GM13977 (cell line): ENCODE results near the gene HSPBP1.
"Not testable (repeated sequence)": the region's sequence is repeated elsewhere in the genome, so short reads cannot be mapped to it uniquely, and the experiment has no call there.

Experiments
- DNase-seq: peaks from one replicate; pipeline ENCODE4 v3.0.0; 2012; ENCODE audit warnings: low spot score
- in situ Hi-C: fragments of 300-500 bp; cut with MboI; formaldehyde crosslinking; loops from one replicate; pipeline ENCODE4 v1.12.0; 2022; ENCODE audit warnings: low sequenced_read_pairs, low pct_unique_long_range_greater_than_20kb, mixed read lengths, inconsistent platforms; ENCODE audit not compliant: unreplicated experiment
- TF ChIP-seq, protein P1 (sequence below): IDR thresholded peaks from 2 replicates; pipeline ENCODE4 v1.5.1; 2012; ENCODE audit warnings: mild to moderate bottlenecking, control low read depth; ENCODE audit not compliant: insufficient read depth; ENCODE audit errors: extremely low read depth, missing control alignments

Gene HSPBP1, protein sequence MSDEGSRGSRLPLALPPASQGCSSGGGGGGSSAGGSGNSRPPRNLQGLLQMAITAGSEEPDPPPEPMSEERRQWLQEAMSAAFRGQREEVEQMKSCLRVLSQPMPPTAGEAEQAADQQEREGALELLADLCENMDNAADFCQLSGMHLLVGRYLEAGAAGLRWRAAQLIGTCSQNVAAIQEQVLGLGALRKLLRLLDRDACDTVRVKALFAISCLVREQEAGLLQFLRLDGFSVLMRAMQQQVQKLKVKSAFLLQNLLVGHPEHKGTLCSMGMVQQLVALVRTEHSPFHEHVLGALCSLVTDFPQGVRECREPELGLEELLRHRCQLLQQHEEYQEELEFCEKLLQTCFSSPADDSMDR

DNA sequence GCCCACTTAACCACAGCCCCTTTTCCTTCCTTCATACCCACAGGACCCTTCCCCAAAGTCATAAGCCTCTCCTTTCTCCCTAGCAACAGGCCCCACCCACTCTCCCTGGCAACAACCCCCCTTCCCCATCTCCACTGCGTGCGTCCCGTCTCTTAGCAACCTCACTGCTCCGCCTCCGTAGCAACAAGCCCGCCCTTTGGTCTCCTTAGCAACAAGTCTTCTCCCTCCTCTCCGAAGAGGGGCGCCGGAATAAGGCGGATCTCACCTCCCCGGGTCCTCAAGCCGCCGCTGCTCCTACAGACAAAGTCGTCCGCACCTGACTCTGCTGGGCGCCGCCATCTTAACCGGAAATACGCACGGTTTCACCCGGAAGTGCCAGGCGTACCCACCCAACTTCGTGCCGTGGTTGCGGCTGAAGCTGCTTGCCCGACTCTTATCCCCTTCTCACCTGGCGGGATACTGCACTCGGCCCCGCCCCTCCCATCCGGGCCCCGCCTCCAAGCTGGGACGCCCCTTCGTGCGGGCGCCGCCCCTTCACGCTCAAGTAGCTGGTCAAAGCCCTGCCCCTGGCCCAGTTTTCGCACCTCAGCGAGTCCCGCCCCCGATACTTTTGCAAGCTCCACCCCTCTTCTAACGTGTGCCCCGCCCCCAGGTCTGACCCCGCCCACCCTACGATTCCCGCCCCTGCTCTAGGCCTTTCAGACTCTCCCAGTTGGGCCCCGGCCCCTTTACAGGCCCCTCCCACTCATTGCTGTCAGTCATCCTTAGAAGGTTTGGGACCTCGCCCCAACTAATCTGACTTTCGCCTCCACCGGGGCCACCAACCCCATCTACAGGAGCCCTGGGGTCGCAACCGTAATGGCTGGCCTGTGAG lies at the start of gene HSPBP1:
HSPBP1 (minus strand) TSS at position 341 of the 874 bp plus-strand sequence. CDS start 502 bp downstream, outside the sequence.
- in situ Hi-C loops, result no loop called here
- TF ChIP-seq, protein P1, sequence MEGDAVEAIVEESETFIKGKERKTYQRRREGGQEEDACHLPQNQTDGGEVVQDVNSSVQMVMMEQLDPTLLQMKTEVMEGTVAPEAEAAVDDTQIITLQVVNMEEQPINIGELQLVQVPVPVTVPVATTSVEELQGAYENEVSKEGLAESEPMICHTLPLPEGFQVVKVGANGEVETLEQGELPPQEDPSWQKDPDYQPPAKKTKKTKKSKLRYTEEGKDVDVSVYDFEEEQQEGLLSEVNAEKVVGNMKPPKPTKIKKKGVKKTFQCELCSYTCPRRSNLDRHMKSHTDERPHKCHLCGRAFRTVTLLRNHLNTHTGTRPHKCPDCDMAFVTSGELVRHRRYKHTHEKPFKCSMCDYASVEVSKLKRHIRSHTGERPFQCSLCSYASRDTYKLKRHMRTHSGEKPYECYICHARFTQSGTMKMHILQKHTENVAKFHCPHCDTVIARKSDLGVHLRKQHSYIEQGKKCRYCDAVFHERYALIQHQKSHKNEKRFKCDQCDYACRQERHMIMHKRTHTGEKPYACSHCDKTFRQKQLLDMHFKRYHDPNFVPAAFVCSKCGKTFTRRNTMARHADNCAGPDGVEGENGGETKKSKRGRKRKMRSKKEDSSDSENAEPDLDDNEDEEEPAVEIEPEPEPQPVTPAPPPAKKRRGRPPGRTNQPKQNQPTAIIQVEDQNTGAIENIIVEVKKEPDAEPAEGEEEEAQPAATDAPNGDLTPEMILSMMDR, result no peak
- peak; percentile 89 for DNase-seq

DNA sequence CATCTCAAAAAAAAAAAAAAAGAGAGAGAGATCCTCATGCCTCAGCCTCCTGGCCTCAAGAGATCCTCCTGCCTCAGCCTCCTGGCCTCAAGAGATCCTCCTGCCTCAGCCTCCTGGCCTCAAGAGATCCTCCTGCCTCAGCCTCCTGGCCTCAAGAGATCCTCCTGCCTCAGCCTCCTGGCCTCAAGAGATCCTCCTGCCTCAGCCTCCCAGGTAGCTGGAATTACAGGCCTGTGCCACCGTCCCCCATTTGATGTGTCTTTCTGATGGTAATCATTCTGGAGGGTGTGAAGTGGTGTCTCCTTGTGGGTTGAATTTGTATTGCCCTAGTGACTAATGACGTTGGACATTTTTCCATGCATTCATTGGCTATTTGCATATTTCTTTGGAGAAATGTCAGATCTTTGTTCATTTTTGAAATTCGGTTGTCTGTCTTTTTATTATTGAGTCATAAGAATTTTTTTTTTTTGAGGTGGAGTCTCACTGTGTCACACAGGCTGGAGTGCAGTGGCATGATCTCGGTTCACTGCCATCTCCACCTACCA lies 48.9 kb upstream of the HSPBP1 start:
- in situ Hi-C loops, DNase-seq: not testable (repeated sequence)

DNA sequence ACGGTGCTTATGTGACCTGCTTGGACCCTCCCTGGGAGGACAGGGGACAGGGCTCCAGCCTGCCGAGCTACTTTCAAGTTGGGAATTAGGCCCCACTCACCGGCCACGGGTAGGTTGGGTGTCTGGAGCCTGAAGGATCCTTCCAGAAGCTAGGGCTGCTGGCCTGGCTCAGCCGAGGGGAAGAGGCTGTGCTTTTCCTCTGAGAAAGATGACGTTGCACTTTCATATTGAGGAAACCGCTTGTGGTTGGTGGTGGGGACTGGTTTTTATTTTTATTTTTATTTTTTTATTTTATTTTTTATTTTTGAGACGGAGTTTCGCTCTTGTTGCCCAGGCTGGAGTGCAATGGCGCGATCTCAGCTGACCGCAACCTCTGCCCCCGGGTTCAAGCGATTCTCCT lies 45.3 kb upstream of the HSPBP1 start, which contains the start of gene TMEM150B:
TMEM150B (minus strand) TSS at position 170 of the 400 bp plus-strand sequence. CDS start 4,305 bp downstream, outside the sequence.
- in situ Hi-C loops, result no loop called here
- TF ChIP-seq, protein P1, result no peak
- no peak for DNase-seq

DNA sequence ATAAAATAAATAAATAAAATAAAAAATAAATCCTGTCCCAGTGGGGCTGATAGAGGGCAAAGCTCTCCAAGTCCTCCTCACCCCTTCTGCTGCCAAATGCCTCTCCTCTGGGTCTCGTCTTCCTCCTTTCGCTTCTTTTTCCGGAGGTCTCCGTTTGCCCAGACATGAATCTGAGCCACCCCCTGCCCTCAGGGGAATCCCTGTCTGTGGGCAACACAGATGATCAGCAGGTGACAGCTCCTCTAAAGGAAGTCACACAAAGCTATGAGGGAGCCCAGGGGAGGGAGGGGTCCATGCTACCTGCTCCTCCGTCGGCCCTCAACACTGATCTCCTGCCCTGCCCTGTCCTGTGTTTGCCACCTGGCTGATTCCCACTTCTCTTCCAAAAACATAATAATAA lies 44.8 kb upstream of the HSPBP1 start:
- DNase-seq, result no peak
- TF ChIP-seq, protein P1, result no peak
- in situ Hi-C loops, result no loop called here

DNA sequence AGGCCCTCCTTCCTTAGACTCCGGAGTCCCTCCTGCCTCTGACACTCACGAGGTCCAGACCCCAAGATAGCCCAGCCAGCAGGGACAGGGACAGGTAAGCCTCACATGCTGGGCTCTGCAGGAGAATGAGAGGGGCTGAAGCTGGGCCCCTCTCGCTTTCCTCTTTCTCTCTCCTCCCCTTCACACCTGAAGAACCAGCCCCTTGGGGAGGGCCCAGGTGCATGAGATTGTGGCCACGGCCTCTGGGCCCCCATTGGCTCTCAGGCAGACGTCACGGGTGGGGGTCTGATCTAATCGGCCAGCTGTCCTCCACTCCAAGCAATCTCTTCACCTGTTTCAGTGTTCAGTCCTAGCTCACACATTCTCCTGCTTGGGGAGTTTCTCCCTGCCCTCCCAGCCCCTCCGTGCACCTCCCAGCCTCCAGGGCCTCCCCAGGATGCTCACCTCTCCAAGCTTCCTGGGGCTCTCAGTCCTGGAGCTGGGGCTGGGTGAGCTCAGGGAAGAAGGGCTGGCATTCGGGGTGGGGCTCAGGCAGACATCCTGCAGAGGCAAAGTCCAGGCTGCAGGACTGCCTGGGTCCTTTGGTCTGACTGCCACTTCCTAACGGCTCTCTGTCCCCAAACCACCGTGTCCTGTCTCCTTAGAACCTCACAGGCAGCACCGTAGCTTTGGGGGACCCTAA lies 42.4 kb upstream of the HSPBP1 start:
- TF ChIP-seq, protein P1, result no peak
- in situ Hi-C loops, result no loop called here
- no peak for DNase-seq

DNA sequence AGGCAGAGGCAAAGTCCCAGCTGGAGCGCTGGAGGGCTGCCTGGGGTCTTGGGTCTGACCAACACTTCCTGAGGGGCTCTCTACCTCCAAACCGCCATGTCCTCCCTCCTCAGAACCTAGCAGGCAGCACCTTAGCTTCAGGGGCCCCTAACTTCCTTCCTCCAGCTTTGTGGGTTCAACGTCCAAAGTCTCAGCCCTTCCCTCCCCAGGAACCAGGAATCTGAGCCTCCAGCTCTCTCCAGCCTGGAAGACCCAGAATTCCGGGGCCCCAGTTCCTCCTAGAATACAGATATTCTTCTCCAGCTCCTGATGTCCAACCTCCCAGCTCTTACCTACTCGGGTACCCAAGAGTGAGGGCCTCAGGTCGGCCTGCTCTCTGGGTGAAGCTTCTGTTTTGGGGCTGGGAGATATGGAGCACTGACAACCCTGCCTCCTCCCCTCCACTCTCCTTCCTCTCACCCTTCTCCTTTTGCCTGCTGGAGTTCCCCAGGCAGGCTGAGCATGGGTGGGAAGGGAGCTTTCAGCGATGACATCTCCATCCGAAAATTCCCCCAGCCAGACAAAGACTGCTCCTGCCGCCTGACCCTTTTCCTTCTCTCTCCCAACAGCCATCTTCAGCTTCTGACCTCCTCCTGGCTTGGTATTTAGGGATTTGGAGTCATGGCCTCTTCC lies 41.7 kb upstream of the HSPBP1 start:
- no peak for DNase-seq
- in situ Hi-C loops, result no loop called here
- TF ChIP-seq, protein P1, result no peak
